ENCODE results near the gene PIP4P1. TPM values are rescaled to one million over a fixed set of nuclear protein-coding genes. Genes with fewer than 3 reads are reported as not detected.

The PIP4P1 gene
- total and polyA plus RNA-seq, 2 of the 8 experiments (the other 6 are each of a cell fraction or from before 2014, with no cell fraction given) = 29.5 to 60.0 TPM

GRCh38 chr14:20428010-20428365 is 33.2 kb downstream of the PIP4P1 start (continued):
- TF ChIP-seq E2F6 (IDR thresholded peaks at IDR 0.05) (no peak), JUN (IDR thresholded peaks at IDR 0.05; ENCODE audit: low read depth, low read length) (no peak), GABPA (IDR thresholded peaks at IDR 0.05; ENCODE audit: borderline replicate concordance, insufficient read depth, low read length) (no peak)
